Activated CD4-positive, alpha-beta T cell treated with anti-CD3 and anti-CD28 coated beads for 36 hours (primary cell): ENCODE measurements around the gene PDLIM1. TPM values are rescaled to one million over a fixed set of nuclear protein-coding genes. Genes with fewer than 3 reads are reported as not detected.

ENCODE experiments used
- ATAC-seq: fragments of 200-7000 bp; cut with Tn5 transposase; one replicate; pipeline ENCODE4 v1.10.0; 2021; ENCODE audit warnings: mild to moderate bottlenecking, moderate library complexity
- CTCF ChIA-PET: fragments of 350-600 bp; sonication (Branson Sonifier 250); formaldehyde crosslinking; loops from one replicate; lab custom pipeline; 2021; ENCODE audit warnings: antibody characterized with exemption; lab: Charles Lee
- POLR2A ChIA-PET: fragments of 350-600 bp; sonication (Branson Sonifier 250); formaldehyde crosslinking; loops from one replicate; lab custom pipeline; 2021; ENCODE audit warnings: antibody characterized with exemption, inconsistent platforms; lab: Charles Lee
- DNase-seq: peaks from one replicate; pipeline ENCODE4 v3.0.0-alpha.2; 2020
- H3K27ac Mint-ChIP-seq: one replicate; pipeline ENCODE4 v1.8.0; 2021; ENCODE audit warnings: mixed read lengths
- H3K27me3 Mint-ChIP-seq: one replicate; pipeline ENCODE4 v1.8.0; 2021; ENCODE audit warnings: mixed read lengths
- H3K36me3 Mint-ChIP-seq: one replicate; pipeline ENCODE4 v1.8.0; 2021; ENCODE audit warnings: low read depth, mixed read lengths
- H3K4me1 Mint-ChIP-seq: one replicate; pipeline ENCODE4 v1.8.0; 2021; ENCODE audit warnings: mixed read lengths
- H3K4me3 Mint-ChIP-seq: one replicate; pipeline ENCODE4 v1.8.0; 2021; ENCODE audit warnings: mild to moderate bottlenecking, moderate library complexity, mixed read lengths
- H3K9me3 Mint-ChIP-seq: one replicate; pipeline ENCODE4 v1.8.0; 2021; ENCODE audit warnings: low read depth, mixed read lengths
- intact Hi-C, 2 experiments: fragments of 100-400 bp; cut with DNase I in 1 of 2; cut with micrococcal nuclease in 1 of 2; formaldehyde crosslinking; loops; one replicate each; pipeline versions ENCODE4 v1.14.2 to v1.15.1; 2022 to 2024; cut with DNase I, micrococcal nuclease
- total RNA-seq, 2 experiments: library from RNA; stranded (reverse); gene quantifications; one replicate each; pipeline ENCODE4 v1.2.3, GENCODE V29; 2021

Gene PDLIM1
- total RNA-seq, 2 experiments from 2014 or later: 0.34 to 0.53 TPM

DNA sequence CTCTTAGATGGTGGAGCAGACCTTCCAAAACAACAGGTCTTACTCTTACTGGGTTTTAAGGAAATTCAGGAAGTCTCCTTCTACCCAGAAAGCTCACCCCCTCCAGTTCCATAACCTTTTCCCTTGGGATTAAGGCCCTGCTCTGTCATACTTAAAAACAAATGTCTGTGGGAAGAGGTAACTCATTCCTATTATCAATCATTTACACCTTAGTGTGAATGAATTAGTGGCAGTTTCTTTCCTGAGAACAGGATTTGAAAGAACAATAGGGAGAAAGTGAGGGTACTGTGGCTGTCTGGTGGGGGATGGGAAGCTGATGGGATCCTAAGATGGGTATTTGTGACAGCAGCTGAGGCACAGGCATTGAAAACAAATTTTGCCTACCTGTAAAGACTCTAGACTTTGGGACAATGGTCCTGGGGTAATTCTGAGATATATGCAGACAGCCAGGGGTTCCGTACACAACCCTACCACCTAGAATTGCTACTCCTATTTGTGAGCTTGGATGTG lies 22.2 kb upstream of the PDLIM1 start:
- H3K36me3 Mint-ChIP-seq: no peaks in the 10 kb centered on the region
- no peaks in the 10 kb centered on the region for H3K27me3 Mint-ChIP-seq
- POLR2A ChIA-PET: no interaction called here
- no peak for ATAC-seq
- no peak for DNase-seq
- CTCF ChIA-PET: interaction anchor here (0.7 to 1.0 kb wide), 2 partner anchors 49 to 210 kb away, joined by 3 to 4 read pairs; no protein-coding TSS in a partner anchor
- H3K9me3 Mint-ChIP-seq: no peaks in the 10 kb centered on the region
- H3K4me3 Mint-ChIP-seq: no peak overlapping the region
- H3K4me1 Mint-ChIP-seq: peaks cover 12% of the 10 kb centered on the region
- no peak overlapping the region for H3K27ac Mint-ChIP-seq
- intact Hi-C loops: no loop called here

DNA sequence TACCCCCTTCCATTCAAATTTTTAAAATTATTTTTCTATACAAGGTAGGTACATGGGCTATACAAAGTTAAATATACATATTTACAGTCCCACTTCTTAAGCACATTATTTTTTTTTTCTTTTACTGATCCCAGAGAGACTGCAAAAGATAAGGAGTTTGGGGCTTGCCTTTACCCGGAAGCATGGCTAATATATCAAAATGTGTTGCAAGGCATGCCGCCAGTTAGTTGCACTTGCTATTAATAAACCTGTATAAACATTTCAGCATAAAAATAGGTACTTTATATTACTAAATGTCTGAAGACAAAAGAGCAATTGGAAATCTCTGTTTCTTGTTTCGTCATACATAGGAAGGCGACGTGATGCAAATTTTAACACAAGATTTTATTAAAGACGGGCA lies 21.5 kb upstream of the PDLIM1 start:
- POLR2A ChIA-PET: no interaction called here
- intact Hi-C loops: no loop called here
- H3K27me3 Mint-ChIP-seq: no peaks in the 10 kb centered on the region
- peaks cover 12% of the 10 kb centered on the region for H3K4me1 Mint-ChIP-seq
- no peak overlapping the region for H3K4me3 Mint-ChIP-seq
- no peak overlapping the region for H3K27ac Mint-ChIP-seq
- H3K9me3 Mint-ChIP-seq: no peaks in the 10 kb centered on the region
- DNase-seq: no peak
- no peak for ATAC-seq
- H3K36me3 Mint-ChIP-seq: no peaks in the 10 kb centered on the region
- CTCF ChIA-PET: interaction anchor here (0.7 kb wide), 1 partner anchor 211 kb away, joined by 3 read pairs; no protein-coding TSS in a partner anchor

DNA sequence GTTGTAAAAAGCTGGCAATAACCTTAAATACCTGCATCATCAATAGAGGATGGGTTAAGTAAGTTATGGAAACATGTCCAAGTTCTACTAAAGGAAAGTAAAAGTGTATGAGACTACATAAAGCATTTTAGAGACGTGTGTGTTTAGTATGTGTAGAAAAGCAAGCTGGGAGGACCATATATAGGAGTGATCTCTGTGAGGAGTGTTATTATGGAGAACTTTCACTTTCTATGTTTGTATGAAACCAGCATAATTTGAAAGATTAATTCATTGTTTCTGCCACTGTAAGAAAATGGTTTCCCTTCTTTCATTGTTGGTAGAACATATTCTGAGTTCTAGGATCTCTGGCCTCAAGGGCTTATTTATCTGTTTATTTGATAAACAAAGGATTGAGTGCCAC lies 19.2 kb upstream of the PDLIM1 start:
- ChIA-PET CTCF (no interaction called here), POLR2A (no interaction called here)
- Mint-ChIP-seq H3K27me3 (no peaks in the 10 kb centered on the region), H3K27ac (no peak overlapping the region), H3K9me3 (no peaks in the 10 kb centered on the region), H3K4me3 (no peak overlapping the region), H3K36me3 (no peaks in the 10 kb centered on the region), H3K4me1 (peaks cover 12% of the 10 kb centered on the region)
- ATAC-seq: peak; percentile 42
- no peak for DNase-seq
- intact Hi-C loops: no loop called here

DNA sequence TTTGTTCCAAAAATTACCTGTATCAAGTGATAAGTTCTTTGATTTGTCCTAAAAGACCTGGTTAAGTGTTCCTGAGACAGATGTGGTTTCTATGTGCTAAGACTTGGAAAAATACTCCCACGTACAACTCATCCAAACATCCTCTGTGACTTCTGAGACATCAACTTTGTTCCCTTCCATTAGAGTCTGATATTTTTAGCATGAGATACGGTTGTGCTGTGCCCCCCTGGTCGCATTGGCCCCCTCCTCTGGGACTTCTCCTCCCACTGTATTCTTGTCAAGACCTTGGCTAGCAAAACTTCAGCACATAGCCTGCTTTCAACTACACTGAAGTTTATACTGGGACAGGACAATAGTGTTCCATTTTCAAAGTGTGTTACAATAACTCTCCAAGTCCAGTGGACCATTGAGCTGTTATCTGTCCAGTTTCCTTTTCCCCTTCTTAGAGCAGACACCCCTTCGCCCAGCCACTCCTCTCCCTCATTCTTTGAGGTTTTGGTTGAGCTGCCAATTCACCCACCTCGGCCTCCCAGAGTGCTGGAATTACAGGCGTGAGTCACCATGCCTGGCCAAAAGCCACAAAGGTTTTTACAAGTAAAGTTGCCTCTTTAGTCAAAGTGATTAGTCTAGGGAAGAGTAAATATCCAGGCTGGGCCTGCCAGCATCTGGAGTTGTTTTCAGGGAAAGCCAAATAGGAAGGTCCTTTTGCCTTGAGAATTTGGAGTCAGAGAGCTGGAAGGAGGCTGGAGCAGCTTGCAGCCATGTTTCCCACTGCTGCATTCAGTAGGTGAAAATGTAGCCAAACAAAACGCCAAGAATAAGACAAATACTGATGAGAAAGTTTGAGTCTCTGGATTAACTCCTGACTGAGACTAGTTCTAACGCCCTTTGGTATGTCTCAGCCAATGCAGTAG lies 17.8 kb upstream of the PDLIM1 start:
- H3K27ac Mint-ChIP-seq: no peak overlapping the region
- H3K36me3 Mint-ChIP-seq: no peaks in the 10 kb centered on the region
- CTCF ChIA-PET: interaction anchor here (1.1 kb wide), 1 partner anchor 66 kb away, joined by 6 read pairs; no protein-coding TSS in a partner anchor
- POLR2A ChIA-PET: no interaction called here
- no peak overlapping the region for H3K4me3 Mint-ChIP-seq
- H3K27me3 Mint-ChIP-seq: no peaks in the 10 kb centered on the region
- ATAC-seq (peak; percentile 12), DNase-seq (peak; percentile 24)
- H3K9me3 Mint-ChIP-seq: no peaks in the 10 kb centered on the region
- intact Hi-C loops: no loop called here
- H3K4me1 Mint-ChIP-seq: peaks cover 12% of the 10 kb centered on the region

DNA sequence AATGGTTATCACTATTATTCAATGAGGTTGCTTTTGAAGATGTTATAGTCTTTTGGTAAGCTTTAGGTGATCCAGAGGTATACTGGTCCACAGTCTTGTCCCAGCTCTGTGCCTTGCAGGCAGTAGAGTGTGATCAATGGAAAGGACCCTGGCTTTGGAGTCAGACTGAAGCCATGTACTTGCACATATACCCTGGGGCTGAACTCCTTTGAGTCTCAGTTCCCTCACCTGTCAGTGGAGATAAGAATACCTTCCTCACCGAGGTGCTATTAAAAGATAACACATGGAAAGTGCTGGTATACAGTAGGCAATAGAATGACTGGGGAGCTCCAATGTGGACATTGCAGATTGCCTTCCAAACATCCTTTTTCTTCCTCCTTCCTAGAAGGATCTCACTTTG lies 16.0 kb upstream of the PDLIM1 start:
- Mint-ChIP-seq H3K27me3 (no peaks in the 10 kb centered on the region), H3K4me1 (peaks cover 12% of the 10 kb centered on the region), H3K27ac (no peak overlapping the region), H3K4me3 (no peak overlapping the region), H3K36me3 (no peaks in the 10 kb centered on the region), H3K9me3 (no peaks in the 10 kb centered on the region)
- DNase-seq (no peak), ATAC-seq (no peak)
- intact Hi-C loops: no loop called here
- ChIA-PET POLR2A (no interaction called here), CTCF (interaction anchor here (0.5 kb wide), 1 partner anchor 729 kb away, joined by 3 read pairs; no protein-coding TSS in a partner anchor)

DNA sequence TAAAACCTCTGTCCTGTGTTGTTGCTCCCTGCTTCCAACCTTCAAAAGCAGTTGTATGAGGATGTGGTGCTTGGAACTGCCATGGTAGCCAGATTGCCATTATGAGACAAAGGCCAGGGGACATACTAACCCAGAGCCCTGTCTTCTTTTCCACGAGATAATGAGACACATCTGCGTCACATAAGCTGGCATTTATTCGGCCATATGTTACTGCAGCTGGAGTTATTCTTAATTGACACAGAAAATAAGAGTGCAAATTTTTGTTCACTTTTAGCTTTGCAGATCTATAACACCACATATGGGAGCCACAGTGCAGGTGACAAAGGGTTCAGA lies 15.5 kb upstream of the PDLIM1 start:
- Mint-ChIP-seq H3K36me3 (no peaks in the 10 kb centered on the region), H3K9me3 (no peaks in the 10 kb centered on the region), H3K27ac (no peak overlapping the region), H3K4me3 (no peak overlapping the region), H3K4me1 (peaks cover 12% of the 10 kb centered on the region), H3K27me3 (no peaks in the 10 kb centered on the region)
- ATAC-seq (no peak), DNase-seq (no peak)
- intact Hi-C loops: no loop called here
- ChIA-PET CTCF (interaction anchor here (0.5 kb wide), 2 partner anchors 209 to 728 kb away, joined by 3 read pairs; no protein-coding TSS in a partner anchor), POLR2A (no interaction called here)

DNA sequence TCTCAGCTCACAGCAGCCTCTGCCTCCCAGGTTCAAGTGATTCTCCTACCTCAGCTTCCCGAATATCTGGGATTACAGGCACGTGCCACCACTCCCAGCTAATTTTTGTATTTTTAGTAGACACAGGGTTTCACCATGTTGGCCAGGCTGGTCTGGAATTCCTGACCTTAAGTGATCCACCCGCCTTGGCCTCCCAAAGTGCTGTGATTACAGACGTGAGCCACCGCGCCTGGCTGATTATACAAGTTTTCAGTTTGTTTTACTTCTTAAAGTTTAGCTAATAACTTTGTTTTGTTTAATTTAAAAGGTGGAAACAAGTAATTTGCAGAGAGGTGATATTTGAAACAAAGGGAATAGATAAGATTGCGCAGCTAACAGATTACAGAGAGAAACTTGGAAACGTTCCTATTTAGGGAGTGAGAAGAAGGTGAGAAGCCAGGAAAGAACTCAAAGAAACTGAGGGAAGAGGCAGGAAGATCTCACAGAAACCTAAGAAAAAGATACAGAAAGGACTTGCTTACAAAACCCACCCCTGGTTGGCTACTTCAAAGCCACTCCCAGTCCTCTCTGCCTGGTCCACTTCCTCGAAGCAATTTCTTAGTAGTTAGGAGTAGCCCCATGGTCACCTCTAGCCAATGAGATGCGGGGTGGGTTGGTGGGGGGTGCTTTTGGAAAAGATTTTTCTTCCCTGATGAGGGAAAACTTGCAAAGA lies 15.0 kb upstream of the PDLIM1 start:
- Mint-ChIP-seq H3K4me3 (no peak overlapping the region), H3K4me1 (peaks cover 12% of the 10 kb centered on the region), H3K27ac (no peak overlapping the region), H3K27me3 (no peaks in the 10 kb centered on the region), H3K9me3 (no peaks in the 10 kb centered on the region), H3K36me3 (no peaks in the 10 kb centered on the region)
- ChIA-PET POLR2A (no interaction called here), CTCF (interaction anchor here (0.5 kb wide), 1 partner anchor 208 kb away, joined by 3 read pairs; no protein-coding TSS in a partner anchor)
- ATAC-seq (no peak), DNase-seq (no peak)
- intact Hi-C loops: no loop called here

DNA sequence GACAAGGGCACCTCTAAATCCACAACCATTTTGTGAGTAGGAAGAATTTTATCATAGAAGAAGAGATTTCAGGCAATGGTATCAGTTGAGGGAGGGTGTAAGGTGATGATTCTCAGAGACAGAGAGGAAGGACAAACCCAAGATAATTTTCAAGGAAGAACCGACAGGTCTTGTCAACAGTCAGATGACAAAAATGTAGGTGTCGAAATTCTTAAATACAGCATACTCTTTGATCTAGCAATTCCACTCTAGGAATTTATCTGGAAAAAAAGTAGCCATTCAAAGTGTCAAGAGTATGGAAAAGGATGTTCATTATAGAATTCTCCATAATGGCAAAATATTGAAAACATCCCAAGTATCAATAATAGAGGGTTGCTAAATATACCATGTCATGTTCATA lies 14.2 kb upstream of the PDLIM1 start:
- Mint-ChIP-seq H3K36me3 (no peaks in the 10 kb centered on the region), H3K27me3 (no peaks in the 10 kb centered on the region), H3K27ac (no peak overlapping the region), H3K4me1 (peaks cover 9% of the 10 kb centered on the region), H3K4me3 (no peak overlapping the region), H3K9me3 (no peaks in the 10 kb centered on the region)
- intact Hi-C loops: no loop called here
- ChIA-PET CTCF (no interaction called here), POLR2A (no interaction called here)
- DNase-seq (no peak), ATAC-seq (no peak)

DNA sequence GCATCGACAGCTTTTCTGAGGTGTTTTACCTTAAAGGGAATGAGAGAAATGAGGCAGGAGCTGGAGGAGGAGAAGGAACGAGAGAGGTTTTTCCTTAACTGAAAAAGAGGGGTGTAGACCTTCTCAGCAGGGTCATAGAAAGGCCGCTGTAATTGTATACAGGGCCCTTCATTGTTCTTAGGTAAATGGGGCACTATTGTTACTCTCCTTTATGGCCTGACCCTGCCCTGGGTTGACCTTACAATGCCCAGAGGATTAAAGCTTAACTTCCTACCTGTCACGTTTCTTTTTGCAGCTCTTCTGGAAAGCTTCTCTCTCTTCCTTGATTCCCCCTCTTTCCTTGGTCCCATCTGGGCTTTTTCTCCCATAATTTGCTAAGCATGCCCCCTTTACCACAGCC lies 13.7 kb upstream of the PDLIM1 start:
- no peak for DNase-seq
- Mint-ChIP-seq H3K4me1 (peaks cover 7% of the 10 kb centered on the region), H3K36me3 (no peaks in the 10 kb centered on the region), H3K9me3 (no peaks in the 10 kb centered on the region), H3K27ac (no peak overlapping the region), H3K4me3 (no peak overlapping the region), H3K27me3 (no peaks in the 10 kb centered on the region)
- ATAC-seq: no peak
- POLR2A ChIA-PET: no interaction called here
- CTCF ChIA-PET: no interaction called here
- intact Hi-C loops: no loop called here

DNA sequence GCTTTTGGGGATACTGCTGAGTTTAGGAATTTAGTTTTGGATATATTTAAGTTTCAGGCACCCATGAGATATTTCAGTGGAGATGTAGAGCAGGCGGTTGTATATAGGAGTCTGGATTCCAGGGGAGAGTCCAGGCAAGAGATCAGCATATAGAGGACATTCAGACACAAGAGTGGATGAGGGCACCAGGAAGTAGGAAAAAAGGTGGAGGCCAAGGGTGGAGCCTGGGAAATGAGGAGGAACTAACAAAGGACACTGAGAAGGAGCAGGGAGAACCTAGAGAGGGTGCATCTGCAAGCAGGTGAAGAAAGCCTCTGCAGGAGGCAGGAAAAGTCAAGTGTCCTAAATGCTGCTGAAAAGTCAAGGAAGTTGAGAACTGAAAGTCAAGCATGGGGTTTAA lies 13.1 kb upstream of the PDLIM1 start:
- Mint-ChIP-seq H3K27me3 (no peaks in the 10 kb centered on the region), H3K4me3 (no peak overlapping the region), H3K36me3 (no peaks in the 10 kb centered on the region), H3K4me1 (peaks cover 7% of the 10 kb centered on the region), H3K9me3 (no peaks in the 10 kb centered on the region), H3K27ac (no peak overlapping the region)
- intact Hi-C loops: no loop called here
- no peak for ATAC-seq
- POLR2A ChIA-PET: no interaction called here
- CTCF ChIA-PET: interaction anchor here (0.7 kb wide), 1 partner anchor 827 kb away, joined by 3 read pairs; no protein-coding TSS in a partner anchor
- DNase-seq: no peak

DNA sequence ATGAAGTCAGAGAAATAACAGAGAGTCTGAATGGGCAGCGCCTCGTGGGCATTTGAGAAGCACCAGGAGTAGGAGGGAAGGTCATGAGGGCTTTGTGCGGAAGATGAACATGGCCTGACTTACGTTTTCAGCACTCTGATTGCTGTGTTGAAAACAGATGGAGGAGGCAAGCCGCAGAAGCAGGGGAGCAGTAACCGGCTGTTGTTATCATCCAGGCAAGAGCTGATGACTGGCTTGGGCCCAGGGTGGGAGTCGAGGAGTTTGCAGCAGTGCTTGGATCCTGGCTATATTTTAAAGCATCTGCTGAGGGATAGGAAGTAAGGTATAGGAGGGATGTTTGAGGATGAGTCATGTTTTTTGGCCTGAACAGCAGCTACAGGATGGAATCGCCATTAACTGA lies 12.7 kb upstream of the PDLIM1 start:
- ATAC-seq (no peak), DNase-seq (no peak)
- Mint-ChIP-seq H3K36me3 (no peaks in the 10 kb centered on the region), H3K9me3 (no peaks in the 10 kb centered on the region), H3K4me1 (peaks cover 2% of the 10 kb centered on the region), H3K27me3 (no peaks in the 10 kb centered on the region), H3K4me3 (no peak overlapping the region), H3K27ac (no peak overlapping the region)
- CTCF ChIA-PET: interaction anchor here (0.7 kb wide), 1 partner anchor 826 kb away, joined by 3 read pairs; no protein-coding TSS in a partner anchor
- POLR2A ChIA-PET: no interaction called here
- intact Hi-C loops: no loop called here
